Measurements from ENCODE around the gene ARMC10.
"Not testable (repeated sequence)": the region's sequence is repeated elsewhere in the genome, so short reads cannot be mapped to it uniquely, and the experiment has no call there.

The ARMC10 gene

DNA sequence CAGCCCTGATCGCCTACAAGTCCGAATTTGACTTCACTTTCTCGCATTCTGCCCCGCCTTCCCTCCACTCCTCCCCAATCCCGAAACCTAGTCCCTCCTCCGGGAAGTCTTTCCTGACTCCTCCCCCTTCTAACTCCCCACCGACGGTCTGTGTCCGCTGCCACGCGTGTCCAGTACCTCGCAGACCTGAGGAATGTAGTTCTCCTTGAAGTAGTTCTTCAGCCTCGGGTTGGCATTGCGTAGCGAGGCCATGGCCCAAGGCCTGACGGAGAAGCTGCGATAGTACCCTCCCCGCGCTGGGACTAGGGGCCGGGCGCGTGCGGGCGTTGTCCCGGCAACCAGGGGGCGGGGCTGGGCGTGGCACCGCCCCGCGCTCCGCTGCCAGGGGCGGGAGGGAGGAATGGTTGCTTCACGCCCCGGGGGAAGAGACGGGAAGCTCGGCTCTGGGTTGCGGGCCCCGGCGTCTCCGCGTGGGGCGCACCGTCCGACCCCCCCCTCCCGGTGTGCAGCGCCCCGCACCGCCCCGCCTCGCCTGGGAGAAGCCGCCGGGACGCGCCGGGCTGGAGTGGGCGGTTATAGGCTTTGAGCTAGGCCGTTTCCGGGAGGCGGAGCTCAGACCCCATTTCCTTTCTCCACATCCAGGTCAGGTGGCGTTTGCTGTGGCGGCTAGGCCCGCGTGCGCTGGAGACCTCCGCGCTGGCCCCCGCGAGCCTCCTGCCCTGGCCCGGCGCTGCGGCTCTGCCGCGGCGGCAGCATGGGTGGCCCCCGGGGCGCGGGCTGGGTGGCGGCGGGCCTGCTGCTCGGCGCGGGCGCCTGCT lies at the start of gene ARMC10, which contains the start of gene FBXL13:
Gene ARMC10 (plus strand): TSS at position 622 of the 818 bp plus-strand sequence. CDS start 133 bp downstream, at position 755.
Gene FBXL13 (minus strand): TSS at position 278 of the 818 bp plus-strand sequence.
- peak within 1 kb of the TSS; percentile 88 for H3K4me3 ChIP-seq
- no peak for TF ChIP-seq EZH2 (IDR thresholded peaks at IDR 0.05)
- TF ChIP-seq POLR2AphosphoS5 (IDR thresholded peaks at IDR 0.05; ENCODE audit: borderline replicate concordance, low read depth, low read length), result peak; percentile 73
- no peak for TF ChIP-seq FOXP2 (optimal IDR thresholded peaks at IDR 0.05; ENCODE audit: control extremely low read depth, extremely low read length, insufficient read depth)
- H3K9me3 ChIP-seq (ENCODE audit: low read depth, low read length), result no peaks in the 10 kb centered on the region
- H3K9ac ChIP-seq (ENCODE audit: insufficient read length), result peak within 1 kb of the TSS; percentile 91
- peaks cover 5% of the 10 kb centered on the region; the same call in 1 of the 2 replicates for H3K36me3 ChIP-seq (ENCODE audit: insufficient read depth, low read length)
- no peak for DNase-seq (ENCODE audit: low read depth, low spot score)
- no peak within 1 kb of the TSS; the same call in 1 of the 2 replicates for H3K27ac ChIP-seq

DNA sequence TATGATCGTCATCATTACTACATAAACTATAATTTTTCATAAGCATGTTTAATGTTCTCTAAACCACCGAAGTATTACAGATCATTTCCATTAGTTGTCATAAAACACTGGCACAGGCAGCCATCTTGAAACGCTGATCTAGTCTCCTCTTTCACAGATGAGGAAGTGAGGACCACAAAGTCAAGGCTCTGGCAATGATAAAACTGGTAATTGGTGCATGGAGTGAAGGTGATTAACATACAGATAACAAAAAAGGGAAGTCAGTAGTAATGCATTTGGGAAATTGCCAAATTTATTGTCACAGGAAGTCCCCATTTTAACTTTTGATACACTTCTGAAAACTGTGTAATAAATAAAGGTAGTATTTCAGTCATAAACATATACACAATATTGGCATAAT lies 49.6 kb upstream of the ARMC10 start:
- Histone ChIP-seq H3K27ac (no peak overlapping the region), H3K9ac (ENCODE audit: insufficient read length) (no peak overlapping the region), H3K4me3 (no peak overlapping the region), H3K36me3 (ENCODE audit: insufficient read depth, low read length) (no peaks in the 10 kb centered on the region), H3K9me3 (ENCODE audit: low read depth, low read length) (no peaks in the 10 kb centered on the region)
- TF ChIP-seq FOXP2 (optimal IDR thresholded peaks at IDR 0.05; ENCODE audit: control extremely low read depth, extremely low read length, insufficient read depth) (no peak), EZH2 (IDR thresholded peaks at IDR 0.05) (no peak), POLR2AphosphoS5 (IDR thresholded peaks at IDR 0.05; ENCODE audit: borderline replicate concordance, low read depth, low read length) (no peak)
- DNase-seq (ENCODE audit: low read depth, low spot score), result no peak

DNA sequence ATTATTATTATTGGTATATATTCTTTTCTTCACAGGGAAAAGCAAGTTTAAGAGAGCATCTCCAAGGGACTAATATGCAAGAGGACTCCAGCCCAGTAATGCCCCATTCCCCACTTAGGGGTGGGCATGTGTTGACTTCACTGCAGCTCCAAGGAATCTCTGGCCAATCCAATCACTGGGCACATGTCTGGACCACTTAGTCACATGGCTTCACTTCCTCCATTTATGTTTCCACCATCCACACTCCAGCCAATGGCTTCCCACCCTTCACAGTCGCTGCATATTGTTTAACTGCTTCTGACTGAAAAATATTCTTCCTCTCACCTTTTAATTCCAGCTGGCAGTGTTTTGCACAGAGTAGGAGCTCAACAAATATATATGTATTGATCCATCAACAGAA lies 43.9 kb upstream of the ARMC10 start:
- TF ChIP-seq FOXP2 (optimal IDR thresholded peaks at IDR 0.05; ENCODE audit: control extremely low read depth, extremely low read length, insufficient read depth) (no peak), POLR2AphosphoS5 (IDR thresholded peaks at IDR 0.05; ENCODE audit: borderline replicate concordance, low read depth, low read length) (no peak), EZH2 (IDR thresholded peaks at IDR 0.05) (no peak)
- no peak overlapping the region for H3K27ac ChIP-seq

GRCh38 chr7:103031781-103032180 lies 43.2 kb upstream of the ARMC10 start:
- no peak overlapping the region for H3K4me3 ChIP-seq
- H3K9me3 ChIP-seq (ENCODE audit: low read depth, low read length), result no peaks in the 10 kb centered on the region
- H3K36me3 ChIP-seq (ENCODE audit: insufficient read depth, low read length), result no peaks in the 10 kb centered on the region
- H3K9ac ChIP-seq (ENCODE audit: insufficient read length), result no peak overlapping the region
- H3K27ac ChIP-seq, result no peak overlapping the region
- TF ChIP-seq POLR2AphosphoS5 (IDR thresholded peaks at IDR 0.05; ENCODE audit: borderline replicate concordance, low read depth, low read length) (no peak), EZH2 (IDR thresholded peaks at IDR 0.05) (no peak)
- no peak for DNase-seq (ENCODE audit: low read depth, low spot score)

More for the DNA sequence above, 43.9 kb upstream of the ARMC10 start:
- Histone ChIP-seq H3K36me3 (ENCODE audit: insufficient read depth, low read length) (no peaks in the 10 kb centered on the region), H3K9me3 (ENCODE audit: low read depth, low read length) (no peaks in the 10 kb centered on the region), H3K9ac (ENCODE audit: insufficient read length) (no peak overlapping the region), H3K4me3 (no peak overlapping the region)
- no peak for DNase-seq (ENCODE audit: low read depth, low spot score)

DNA sequence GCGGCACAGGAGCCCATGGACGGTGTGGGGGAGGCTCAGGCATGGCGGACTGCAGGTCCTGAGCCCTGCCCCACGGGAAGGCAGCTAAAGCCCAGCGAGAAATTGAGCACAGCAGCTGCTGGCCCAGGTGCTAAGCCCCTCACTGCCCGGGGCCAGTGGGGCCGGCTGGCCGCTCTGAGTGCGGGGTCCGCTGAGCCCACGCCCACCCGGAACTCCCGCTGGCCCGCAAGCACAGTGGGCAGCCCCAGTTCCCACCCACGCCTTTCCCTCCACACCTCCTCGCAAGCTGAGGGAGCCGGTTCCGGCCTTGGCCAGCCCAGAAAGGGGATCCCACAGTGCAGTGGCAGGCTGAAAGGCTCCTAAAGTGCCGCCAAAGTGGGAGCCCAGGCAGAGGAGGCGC lies 40.6 kb upstream of the ARMC10 start:
- not testable (repeated sequence) for H3K36me3 ChIP-seq (ENCODE audit: insufficient read depth, low read length); H3K4me3 ChIP-seq; DNase-seq (ENCODE audit: low read depth, low spot score); H3K9me3 ChIP-seq (ENCODE audit: low read depth, low read length); H3K27ac ChIP-seq; H3K9ac ChIP-seq (ENCODE audit: insufficient read length)

GRCh38 chr7:103037476-103037822 lies 37.5 kb upstream of the ARMC10 start:
- Histone ChIP-seq H3K9ac (ENCODE audit: insufficient read length) (no peak overlapping the region), H3K36me3 (ENCODE audit: insufficient read depth, low read length) (no peaks in the 10 kb centered on the region), H3K9me3 (ENCODE audit: low read depth, low read length) (no peaks in the 10 kb centered on the region), H3K4me3 (no peak overlapping the region), H3K27ac (no peak overlapping the region)
- no peak for DNase-seq (ENCODE audit: low read depth, low spot score)
- TF ChIP-seq POLR2AphosphoS5 (IDR thresholded peaks at IDR 0.05; ENCODE audit: borderline replicate concordance, low read depth, low read length), result no peak

DNA sequence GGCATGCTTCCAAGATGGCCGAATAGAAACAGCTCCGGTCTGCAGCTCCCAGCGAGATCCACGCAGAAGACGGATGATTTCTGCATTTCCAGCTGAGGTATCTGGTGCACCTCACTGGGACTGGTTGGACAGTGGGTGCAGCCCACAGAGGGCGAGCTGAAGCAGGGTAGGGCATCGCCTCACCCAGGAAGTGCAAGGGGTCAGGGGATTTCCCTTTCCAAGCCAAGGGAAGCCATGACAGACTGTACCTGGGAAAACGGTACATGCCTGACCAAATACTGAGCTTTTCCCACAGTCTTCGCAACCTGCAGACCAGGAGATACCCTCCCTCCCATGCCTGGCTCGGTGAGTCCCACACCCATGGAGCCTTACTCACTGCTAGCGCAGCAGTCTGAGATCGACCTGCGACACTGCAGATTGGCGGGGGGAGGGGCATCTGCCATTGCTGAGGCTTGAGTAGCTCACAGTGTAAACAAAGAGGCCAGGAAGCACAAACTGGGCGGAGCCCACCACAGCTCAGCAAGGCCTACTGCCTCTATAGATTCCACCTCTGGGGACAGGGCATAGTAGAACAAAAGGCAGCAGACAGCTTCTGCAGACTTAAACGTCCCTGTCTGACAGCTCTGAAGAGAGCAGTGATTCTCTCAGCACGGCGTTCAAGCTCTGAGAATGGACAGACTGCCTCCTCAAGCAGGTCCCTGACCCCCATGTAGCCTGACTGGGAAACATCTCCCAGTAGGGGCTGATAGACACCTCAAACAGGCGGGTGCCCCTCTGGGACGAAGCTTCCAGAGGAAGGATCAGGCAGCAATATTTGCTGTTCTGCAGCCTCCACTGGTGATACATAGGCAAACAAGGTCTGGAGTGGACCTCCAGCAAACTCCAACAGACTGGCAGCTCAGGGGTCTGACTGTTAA lies 36.9 kb upstream of the ARMC10 start:
- not testable (repeated sequence) for DNase-seq (ENCODE audit: low read depth, low spot score); H3K27ac ChIP-seq; H3K9me3 ChIP-seq (ENCODE audit: low read depth, low read length); H3K9ac ChIP-seq (ENCODE audit: insufficient read length); H3K4me3 ChIP-seq; H3K36me3 ChIP-seq (ENCODE audit: insufficient read depth, low read length)

- H3K9ac ChIP-seq (ENCODE audit: insufficient read length); H3K27ac ChIP-seq; H3K4me3 ChIP-seq; H3K9me3 ChIP-seq (ENCODE audit: low read depth, low read length); DNase-seq (ENCODE audit: low read depth, low spot score); H3K36me3 ChIP-seq (ENCODE audit: insufficient read depth, low read length): not testable (repeated sequence)
These were observed 33.1 kb upstream of the ARMC10 start for GRCh38 chr7:103041815-103042214.

- H3K9ac ChIP-seq (ENCODE audit: insufficient read length), result no peak overlapping the region
- H3K9me3 ChIP-seq (ENCODE audit: low read depth, low read length), result peaks cover 3% of the 10 kb centered on the region; the same call in 1 of the 2 replicates
- DNase-seq (ENCODE audit: low read depth, low spot score), result no peak
- no peaks in the 10 kb centered on the region for H3K36me3 ChIP-seq (ENCODE audit: insufficient read depth, low read length)
- no peak overlapping the region for H3K27ac ChIP-seq
- TF ChIP-seq EZH2 (IDR thresholded peaks at IDR 0.05) (no peak), POLR2AphosphoS5 (IDR thresholded peaks at IDR 0.05; ENCODE audit: borderline replicate concordance, low read depth, low read length) (no peak), FOXP2 (optimal IDR thresholded peaks at IDR 0.05; ENCODE audit: control extremely low read depth, extremely low read length, insufficient read depth) (no peak)
- no peak overlapping the region for H3K4me3 ChIP-seq
These were observed 26.1 kb upstream of the ARMC10 start for GRCh38 chr7:103048833-103049232.
